GM19193 (cell line): ENCODE results near the gene SHKBP1.

Experiments
- POLR2A ChIP-seq: IDR thresholded peaks from 4 replicates; pipeline ENCODE4 v1.6.1; 2011; ENCODE audit not compliant: insufficient read depth, insufficient read length; ENCODE audit errors: extremely low read depth

SHKBP1 gene

GRCh38 chr19:40552848-40553247, 23.8 kb upstream of the SHKBP1 start:
- no peak for TF ChIP-seq POLR2A

- no peak for TF ChIP-seq POLR2A
Measured at GRCh38 chr19:40553885-40554857, 22.5 kb upstream of the SHKBP1 start.

- TF ChIP-seq POLR2A: no peak
Measured at GRCh38 chr19:40555978-40556689, 20.5 kb upstream of the SHKBP1 start.

GRCh38 chr19:40556953-40557530, 19.6 kb upstream of the SHKBP1 start:
- no peak for TF ChIP-seq POLR2A

GRCh38 chr19:40559394-40559793, 17.3 kb upstream of the SHKBP1 start:
- TF ChIP-seq POLR2A: no peak

DNA sequence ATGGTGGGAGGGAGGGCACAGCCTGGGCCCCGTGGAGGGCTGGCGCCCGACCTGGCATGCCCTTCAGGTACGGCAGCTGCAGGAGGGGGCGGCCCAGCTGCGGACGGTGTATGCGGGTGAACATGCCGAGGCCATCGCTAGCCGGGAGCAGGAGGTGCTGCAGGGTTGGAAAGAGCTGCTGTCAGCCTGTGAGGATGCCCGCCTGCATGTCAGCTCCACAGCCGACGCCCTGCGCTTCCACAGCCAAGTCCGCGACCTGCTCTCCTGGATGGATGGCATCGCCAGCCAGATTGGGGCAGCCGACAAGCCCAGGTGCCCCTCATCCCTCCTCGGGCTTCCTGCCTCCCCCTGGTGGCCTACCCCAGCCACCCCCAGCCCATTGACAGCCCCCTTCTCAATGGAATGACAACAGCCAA, 16.6 kb upstream of the SHKBP1 start:
- TF ChIP-seq POLR2A: no peak

- TF ChIP-seq POLR2A: no peak
Measured at GRCh38 chr19:40561947-40562346, 14.7 kb upstream of the SHKBP1 start.

- TF ChIP-seq POLR2A: no peak
Measured at GRCh38 chr19:40565355-40565754, 11.3 kb upstream of the SHKBP1 start.

- no peak for TF ChIP-seq POLR2A
Measured at GRCh38 chr19:40565910-40566495, 10.7 kb upstream of the SHKBP1 start.

GRCh38 chr19:40567040-40567749, 9.5 kb upstream of the SHKBP1 start:
- TF ChIP-seq POLR2A: no peak

DNA sequence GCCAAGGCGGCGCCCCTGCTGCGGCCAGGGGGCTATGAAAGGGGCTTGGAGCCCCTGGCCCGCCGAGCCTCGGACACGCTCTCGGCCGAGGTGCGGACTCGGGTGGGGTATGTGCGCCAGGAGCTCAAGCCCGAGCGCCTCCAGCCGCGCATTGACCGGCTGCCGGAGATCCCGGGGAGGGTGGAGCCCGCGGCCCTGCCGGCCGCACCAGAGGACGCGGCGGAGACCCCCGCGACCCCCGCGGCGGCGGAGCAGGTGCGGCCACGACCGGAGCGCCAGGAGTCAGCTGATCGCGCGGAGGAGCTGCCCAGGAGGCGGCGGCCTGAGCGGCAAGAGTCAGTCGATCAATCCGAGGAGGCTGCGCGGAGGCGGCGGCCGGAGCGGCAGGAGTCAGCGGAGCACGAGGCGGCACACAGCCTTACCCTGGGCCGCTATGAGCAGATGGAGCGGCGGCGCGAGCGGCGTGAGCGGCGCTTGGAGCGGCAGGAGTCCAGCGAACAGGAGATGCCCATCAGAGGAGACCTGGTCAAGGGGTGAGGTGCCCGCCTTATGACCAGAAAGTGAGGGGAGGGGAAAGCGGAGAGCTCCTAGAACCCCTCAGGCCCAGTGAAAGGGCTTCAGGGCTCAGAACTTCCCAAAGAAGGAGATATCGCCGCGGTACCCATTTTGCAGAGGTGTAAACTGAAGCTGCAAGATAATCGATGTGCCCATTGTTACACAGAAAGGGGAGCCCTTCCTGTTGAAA, 8.8 kb upstream of the SHKBP1 start:
- TF ChIP-seq POLR2A: no peak

- TF ChIP-seq POLR2A: no peak
Measured at GRCh38 chr19:40570313-40571004, 6.2 kb upstream of the SHKBP1 start.

- TF ChIP-seq POLR2A: no peak
Measured at GRCh38 chr19:40571005-40571318, 5.7 kb upstream of the SHKBP1 start.
